ENCODE data around the gene GATD1.

GATD1 gene

GRCh38 chr11:778976-779954 lies 2.0 kb upstream of the GATD1 start:
- DNase-seq (ENCODE audit: low spot score) = no peak

- no peak for DNase-seq (ENCODE audit: low spot score)
These were observed 563 bp downstream of the GATD1 start for GRCh38 chr11:776561-777287.

GRCh38 chr11:776263-776560 lies 1.1 kb downstream of the GATD1 start:
- no peak for DNase-seq (ENCODE audit: low spot score)

GRCh38 chr11:774873-775592 lies 2.3 kb downstream of the GATD1 start:
- no peak for DNase-seq (ENCODE audit: low spot score)

- DNase-seq (ENCODE audit: low spot score) = no peak
These were observed 3.5 kb downstream of the GATD1 start for GRCh38 chr11:773830-774229.

- no peak for DNase-seq (ENCODE audit: low spot score)
These were observed 3.9 kb downstream of the GATD1 start for GRCh38 chr11:773425-773824.

GRCh38 chr11:772429-773390 lies 4.6 kb downstream of the GATD1 start:
- DNase-seq (ENCODE audit: low spot score) = peak; percentile 83

GRCh38 chr11:771617-772204 lies 5.6 kb downstream of the GATD1 start:
- no peak for DNase-seq (ENCODE audit: low spot score)

GRCh38 chr11:770642-771616 lies 6.4 kb downstream of the GATD1 start:
- no peak for DNase-seq (ENCODE audit: low spot score)

- no peak for DNase-seq (ENCODE audit: low spot score)
These were observed 7.2 kb downstream of the GATD1 start for GRCh38 chr11:769887-770641.

- DNase-seq (ENCODE audit: low spot score) = no peak
These were observed 10.0 kb downstream of the GATD1 start for GRCh38 chr11:767238-767637.

GRCh38 chr11:766936-767210 lies 10.4 kb downstream of the GATD1 start:
- no peak for DNase-seq (ENCODE audit: low spot score)

GRCh38 chr11:766106-766935 lies 11.0 kb downstream of the GATD1 start:
- no peak for DNase-seq (ENCODE audit: low spot score)

- no peak for DNase-seq (ENCODE audit: low spot score)
These were observed 11.5 kb downstream of the GATD1 start for GRCh38 chr11:765802-766091.

- peak; percentile 37 for DNase-seq (ENCODE audit: low spot score)
These were observed 12.1 kb downstream of the GATD1 start for GRCh38 chr11:765025-765801.

- DNase-seq (ENCODE audit: low spot score) = no peak
These were observed 12.8 kb downstream of the GATD1 start for GRCh38 chr11:764322-765024.
